ENCODE results near the gene KIRREL1.

DNA sequence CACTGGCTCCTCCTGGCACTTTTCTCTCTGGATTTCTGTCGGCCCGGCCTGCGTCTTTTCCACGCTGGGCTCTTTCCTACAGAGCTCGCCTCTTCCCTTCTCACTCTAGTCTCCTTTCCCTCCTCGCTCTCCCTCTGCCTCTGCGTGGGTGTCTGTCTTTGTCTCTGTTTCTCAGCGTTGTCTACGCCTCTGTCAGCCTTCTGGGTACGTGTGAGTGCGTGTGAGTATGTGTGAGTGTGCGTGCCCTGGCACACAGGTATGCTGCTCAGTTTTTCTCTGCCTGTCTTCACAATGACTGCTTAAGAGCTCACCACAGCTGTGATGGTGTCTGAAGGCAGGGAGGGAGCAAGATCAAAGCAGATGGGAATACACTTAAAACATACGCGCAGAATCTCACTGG lies 77.7 kb downstream of the KIRREL1 start:
- TF ChIP-seq CREB1 (CRISPR knock-in tag; IDR thresholded peaks at IDR 0.05) = no peak
- TF ChIP-seq ZNF317 (CRISPR knock-in tag; IDR thresholded peaks at IDR 0.05; ENCODE audit: borderline replicate concordance, low read depth) = no peak
- TF ChIP-seq ATF6 (CRISPR knock-in tag; IDR thresholded peaks at IDR 0.05) = no peak
- TF ChIP-seq ZNF138 (CRISPR knock-in tag; conservative IDR thresholded peaks at IDR 0.05) = no peak
- TF ChIP-seq, protein P1, sequence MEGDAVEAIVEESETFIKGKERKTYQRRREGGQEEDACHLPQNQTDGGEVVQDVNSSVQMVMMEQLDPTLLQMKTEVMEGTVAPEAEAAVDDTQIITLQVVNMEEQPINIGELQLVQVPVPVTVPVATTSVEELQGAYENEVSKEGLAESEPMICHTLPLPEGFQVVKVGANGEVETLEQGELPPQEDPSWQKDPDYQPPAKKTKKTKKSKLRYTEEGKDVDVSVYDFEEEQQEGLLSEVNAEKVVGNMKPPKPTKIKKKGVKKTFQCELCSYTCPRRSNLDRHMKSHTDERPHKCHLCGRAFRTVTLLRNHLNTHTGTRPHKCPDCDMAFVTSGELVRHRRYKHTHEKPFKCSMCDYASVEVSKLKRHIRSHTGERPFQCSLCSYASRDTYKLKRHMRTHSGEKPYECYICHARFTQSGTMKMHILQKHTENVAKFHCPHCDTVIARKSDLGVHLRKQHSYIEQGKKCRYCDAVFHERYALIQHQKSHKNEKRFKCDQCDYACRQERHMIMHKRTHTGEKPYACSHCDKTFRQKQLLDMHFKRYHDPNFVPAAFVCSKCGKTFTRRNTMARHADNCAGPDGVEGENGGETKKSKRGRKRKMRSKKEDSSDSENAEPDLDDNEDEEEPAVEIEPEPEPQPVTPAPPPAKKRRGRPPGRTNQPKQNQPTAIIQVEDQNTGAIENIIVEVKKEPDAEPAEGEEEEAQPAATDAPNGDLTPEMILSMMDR (IDR thresholded peaks at IDR 0.05) = no peak
- no peak for TF ChIP-seq ELF4 (CRISPR knock-in tag; IDR thresholded peaks at IDR 0.05; ENCODE audit: low read depth)
- TF ChIP-seq FOXK1 (CRISPR knock-in tag; IDR thresholded peaks at IDR 0.05) = no peak
- TF ChIP-seq ZNF121 (CRISPR knock-in tag; IDR thresholded peaks at IDR 0.05) = no peak

Measured in WTC11 (cell line).